ENCODE measurements around the gene VIPR2.

The VIPR2 gene

GRCh38 chr7:159158125-159158887 is 13.6 kb upstream of the VIPR2 start:
- no peak for DNase-seq (ENCODE audit: low read depth in 2 of 2)

- no peak for DNase-seq (ENCODE audit: low read depth in 2 of 2)
Measured at GRCh38 chr7:159157714-159158113, 13.0 kb upstream of the VIPR2 start.

GRCh38 chr7:159156436-159157245 is 12.0 kb upstream of the VIPR2 start:
- no peak for DNase-seq (ENCODE audit: low read depth in 2 of 2)

GRCh38 chr7:159155410-159155809 is 10.7 kb upstream of the VIPR2 start:
- DNase-seq (ENCODE audit: low read depth in 2 of 2): no peak

- DNase-seq (ENCODE audit: low read depth in 2 of 2): no peak
Measured at GRCh38 chr7:159154243-159154642, 9.6 kb upstream of the VIPR2 start.

- DNase-seq (ENCODE audit: low read depth in 2 of 2): no peak
Measured at GRCh38 chr7:159153511-159153910, 8.8 kb upstream of the VIPR2 start.

- DNase-seq (ENCODE audit: low read depth in 2 of 2): no peak
Measured at GRCh38 chr7:159152816-159153215, 8.1 kb upstream of the VIPR2 start.

- DNase-seq (ENCODE audit: low read depth in 2 of 2): no peak
Measured at GRCh38 chr7:159151231-159151630, 6.6 kb upstream of the VIPR2 start.

GRCh38 chr7:159149488-159149887 is 4.8 kb upstream of the VIPR2 start:
- no peak for DNase-seq (ENCODE audit: low read depth in 2 of 2)

GRCh38 chr7:159148430-159149395 is 4.0 kb upstream of the VIPR2 start:
- DNase-seq (ENCODE audit: low read depth in 2 of 2): no peak

GRCh38 chr7:159147687-159148086 is 3.0 kb upstream of the VIPR2 start:
- no peak for DNase-seq (ENCODE audit: low read depth in 2 of 2)

- no peak for DNase-seq (ENCODE audit: low read depth in 2 of 2)
Measured at GRCh38 chr7:159147246-159147645, 2.6 kb upstream of the VIPR2 start.

- DNase-seq (ENCODE audit: low read depth in 2 of 2): no peak
Measured at GRCh38 chr7:159146084-159146858, 1.6 kb upstream of the VIPR2 start.

GRCh38 chr7:159145490-159145855 is 806 bp upstream of the VIPR2 start:
- DNase-seq (ENCODE audit: low read depth in 2 of 2): no peak

GRCh38 chr7:159143780-159144757 is 598 bp downstream of the VIPR2 start:
- DNase-seq (ENCODE audit: low read depth in 2 of 2): peak in 1 of 2 donors; percentile 9

GRCh38 chr7:159142730-159143129 is 1.9 kb downstream of the VIPR2 start:
- DNase-seq (ENCODE audit: low read depth in 2 of 2): no peak

GRCh38 chr7:159142199-159142598 is 2.5 kb downstream of the VIPR2 start:
- no peak for DNase-seq (ENCODE audit: low read depth in 2 of 2)

GRCh38 chr7:159141660-159142059 is 3.0 kb downstream of the VIPR2 start:
- no peak for DNase-seq (ENCODE audit: low read depth in 2 of 2)

- DNase-seq (ENCODE audit: low read depth in 2 of 2): no peak
Measured at GRCh38 chr7:159141167-159141566, 3.5 kb downstream of the VIPR2 start.

Data from stimulated activated CD8-positive, alpha-beta memory T cell treated with anti-CD3 and anti-CD28 coated beads, Interleukin-15, amount 100 ng/mL, for 48 hours (primary cell).